HepG2 (cell line): ENCODE data around the gene ARHGEF16. TPM values are rescaled to one million over a fixed set of nuclear protein-coding genes. Genes with fewer than 3 reads are reported as not detected.

Experiments
- BORCS8-MEF2B ChIP-seq: sonication (generic); formaldehyde crosslinking; IDR thresholded peaks from 2 replicates; pipeline ENCODE4 v1.8.0; 2022; ENCODE audit warnings: mild to moderate bottlenecking, missing genetic modification reagents
- CCDC6 ChIP-seq: sonication (generic); formaldehyde crosslinking; IDR thresholded peaks from 2 replicates; pipeline ENCODE4 v1.8.1; 2022; ENCODE audit warnings: mild to moderate bottlenecking, missing genetic modification reagents, moderate library complexity
- HMGA1 ChIP-seq: sonication (generic); formaldehyde crosslinking; conservative IDR thresholded peaks from 2 replicates; pipeline ENCODE4 v1.4.0; 2020; ENCODE audit warnings: missing genetic modification reagents
- MBD4 ChIP-seq: IDR thresholded peaks from 2 replicates; pipeline ENCODE4 v1.6.1; 2012; ENCODE audit warnings: low read length, inconsistent platforms, borderline replicate concordance
- NFE2L2 ChIP-seq: fragments of 150-350 bp; IDR thresholded peaks from 2 replicates; pipeline ENCODE4 v1.6.1; 2014; ENCODE audit warnings: low read length
- RARA ChIP-seq: IDR thresholded peaks from 2 replicates; pipeline ENCODE4 v1.6.1; 2016; ENCODE audit warnings: missing genetic modification reagents, missing compliant biosample characterization
- SMAD3 ChIP-seq: sonication (generic); formaldehyde crosslinking; IDR thresholded peaks from 2 replicates; pipeline ENCODE4 v1.4.0; 2020; ENCODE audit warnings: missing genetic modification reagents
- SRF ChIP-seq: IDR thresholded peaks from 2 replicates; pipeline ENCODE4 v1.6.1; 2011; ENCODE audit warnings: mild to moderate bottlenecking, low read depth, low read length, moderate library complexity
- ZBTB38 ChIP-seq: sonication (generic); formaldehyde crosslinking; IDR thresholded peaks from 2 replicates; pipeline ENCODE4 v1.5.1; 2020; ENCODE audit warnings: mild to moderate bottlenecking, missing genetic modification reagents
- ZNF101 ChIP-seq: sonication (generic); formaldehyde crosslinking; IDR thresholded peaks from 2 replicates; pipeline ENCODE4 v1.4.0; 2020; ENCODE audit warnings: mild to moderate bottlenecking, low read depth, missing genetic modification reagents, borderline replicate concordance
- ZNF274 ChIP-seq: sonication (generic); formaldehyde crosslinking; IDR thresholded peaks from 2 replicates; pipeline ENCODE4 v1.5.1; 2020; ENCODE audit warnings: mild to moderate bottlenecking, missing genetic modification reagents
- ZNF329 ChIP-seq: sonication (generic); formaldehyde crosslinking; IDR thresholded peaks from 2 replicates; pipeline ENCODE4 v1.9.0; 2021; ENCODE audit warnings: low read depth, mild to moderate bottlenecking, missing genetic modification reagents
- ZNF501 ChIP-seq: sonication (generic); formaldehyde crosslinking; IDR thresholded peaks from 2 replicates; pipeline ENCODE4 v1.5.1; 2020; ENCODE audit warnings: mild to moderate bottlenecking, moderate library complexity, missing genetic modification reagents
- ZNF687 ChIP-seq: sonication (generic); formaldehyde crosslinking; IDR thresholded peaks from 2 replicates; pipeline ENCODE4 v1.5.1; 2020; ENCODE audit warnings: mild to moderate bottlenecking, missing genetic modification reagents, moderate library complexity
- ZNF761 ChIP-seq: sonication (generic); formaldehyde crosslinking; conservative IDR thresholded peaks from 2 replicates; pipeline ENCODE4 v1.4.0; 2020; ENCODE audit warnings: mild to moderate bottlenecking, missing genetic modification reagents
- ZNF790 ChIP-seq: sonication (generic); formaldehyde crosslinking; IDR thresholded peaks from 2 replicates; pipeline ENCODE4 v1.8.0; 2022; ENCODE audit warnings: missing genetic modification reagents, mild to moderate bottlenecking, borderline replicate concordance
- polyA plus RNA-seq, 8 experiments: library from polyadenylated mRNA; depleted of rRNA in 3 of 8; stranded (reverse) in 7 of 8; unstranded in 1 of 8; fragments of >200 nt; fragmentation: Illumina TruSeq in 4 of 8; extraction: Trizol in 4 of 8; gene quantifications; 2 replicates each; pipeline versions ENCODE4 v1.2.1 to v1.2.3, GENCODE V29; 2011 to 2016; ENCODE audit warnings: low read depth in 4 of 8, missing spikeins in 1 of 8, mixed read lengths in 1 of 8; ENCODE audit not compliant: insufficient read depth in 1 of 8
- total RNA-seq, 5 experiments: library from RNA; depleted of rRNA; stranded (reverse); fragments of >200 nt; fragmentation: Illumina TruSeq; extraction: Trizol; gene quantifications; 2 replicates each; pipeline ENCODE4 v1.2.3, GENCODE V29; 2016; ENCODE audit warnings: low read depth in 1 of 5
- TF ChIP-seq, protein P1 (sequence below): fragments of 450-650 bp; IDR thresholded peaks from 2 replicates; pipeline ENCODE4 v1.6.1; 2016
- TF ChIP-seq, protein P2 (sequence below): IDR thresholded peaks from 2 replicates; pipeline ENCODE4 v1.6.1; 2016
- TF ChIP-seq, protein P3 (sequence below): sonication (generic); formaldehyde crosslinking; IDR thresholded peaks from 2 replicates; pipeline ENCODE4 v1.9.0; 2022; ENCODE audit warnings: missing genetic modification reagents, mild to moderate bottlenecking, borderline replicate concordance

Gene ARHGEF16
- total and polyA plus RNA-seq, 2 of the 13 experiments (the other 11 are each of a cell fraction or from before 2014, with no cell fraction given) = 20.3 to 39.9 TPM

- TF ChIP-seq RARA (CRISPR knock-in tag) (0 out of 2 replicates have a peak, but pooled peaks have one; percentile 5), ZBTB38 (peak; percentile 34; the same call in 1 of the 2 replicates), ZNF329 (CRISPR knock-in tag) (no peak), ZNF761 (CRISPR knock-in tag) (no peak), ZNF274 (0 out of 2 replicates have a peak, but pooled peaks have one; percentile 22), SRF (no peak), ZNF501 (CRISPR knock-in tag) (0 out of 2 replicates have a peak, but pooled peaks have one; percentile 20), ZNF687 (peak; percentile 90; the same call in 1 of the 2 replicates), CCDC6 (CRISPR knock-in tag) (no peak), ZNF101 (CRISPR knock-in tag) (no peak), BORCS8-MEF2B (no peak), NFE2L2 (no peak), MBD4 (no peak), ZNF790 (CRISPR knock-in tag) (no peak), SMAD3 (CRISPR knock-in tag) (no peak), HMGA1 (CRISPR knock-in tag) (no peak)
- TF ChIP-seq, protein P1, sequence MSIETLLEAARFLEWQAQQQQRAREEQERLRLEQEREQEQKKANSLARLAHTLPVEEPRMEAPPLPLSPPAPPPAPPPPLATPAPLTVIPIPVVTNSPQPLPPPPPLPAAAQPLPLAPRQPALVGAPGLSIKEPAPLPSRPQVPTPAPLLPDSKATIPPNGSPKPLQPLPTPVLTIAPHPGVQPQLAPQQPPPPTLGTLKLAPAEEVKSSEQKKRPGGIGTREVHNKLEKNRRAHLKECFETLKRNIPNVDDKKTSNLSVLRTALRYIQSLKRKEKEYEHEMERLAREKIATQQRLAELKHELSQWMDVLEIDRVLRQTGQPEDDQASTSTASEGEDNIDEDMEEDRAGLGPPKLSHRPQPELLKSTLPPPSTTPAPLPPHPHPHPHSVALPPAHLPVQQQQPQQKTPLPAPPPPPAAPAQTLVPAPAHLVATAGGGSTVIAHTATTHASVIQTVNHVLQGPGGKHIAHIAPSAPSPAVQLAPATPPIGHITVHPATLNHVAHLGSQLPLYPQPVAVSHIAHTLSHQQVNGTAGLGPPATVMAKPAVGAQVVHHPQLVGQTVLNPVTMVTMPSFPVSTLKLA = peak; percentile 59
- TF ChIP-seq, protein P2, sequence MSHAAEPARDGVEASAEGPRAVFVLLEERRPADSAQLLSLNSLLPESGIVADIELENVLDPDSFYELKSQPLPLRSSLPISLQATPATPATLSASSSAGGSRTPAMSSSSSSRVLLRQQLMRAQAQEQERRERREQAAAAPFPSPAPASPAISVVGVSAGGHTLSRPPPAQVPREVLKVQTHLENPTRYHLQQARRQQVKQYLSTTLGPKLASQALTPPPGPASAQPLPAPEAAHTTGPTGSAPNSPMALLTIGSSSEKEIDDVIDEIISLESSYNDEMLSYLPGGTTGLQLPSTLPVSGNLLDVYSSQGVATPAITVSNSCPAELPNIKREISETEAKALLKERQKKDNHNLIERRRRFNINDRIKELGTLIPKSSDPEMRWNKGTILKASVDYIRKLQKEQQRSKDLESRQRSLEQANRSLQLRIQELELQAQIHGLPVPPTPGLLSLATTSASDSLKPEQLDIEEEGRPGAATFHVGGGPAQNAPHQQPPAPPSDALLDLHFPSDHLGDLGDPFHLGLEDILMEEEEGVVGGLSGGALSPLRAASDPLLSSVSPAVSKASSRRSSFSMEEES = no peak
- TF ChIP-seq, protein P3, sequence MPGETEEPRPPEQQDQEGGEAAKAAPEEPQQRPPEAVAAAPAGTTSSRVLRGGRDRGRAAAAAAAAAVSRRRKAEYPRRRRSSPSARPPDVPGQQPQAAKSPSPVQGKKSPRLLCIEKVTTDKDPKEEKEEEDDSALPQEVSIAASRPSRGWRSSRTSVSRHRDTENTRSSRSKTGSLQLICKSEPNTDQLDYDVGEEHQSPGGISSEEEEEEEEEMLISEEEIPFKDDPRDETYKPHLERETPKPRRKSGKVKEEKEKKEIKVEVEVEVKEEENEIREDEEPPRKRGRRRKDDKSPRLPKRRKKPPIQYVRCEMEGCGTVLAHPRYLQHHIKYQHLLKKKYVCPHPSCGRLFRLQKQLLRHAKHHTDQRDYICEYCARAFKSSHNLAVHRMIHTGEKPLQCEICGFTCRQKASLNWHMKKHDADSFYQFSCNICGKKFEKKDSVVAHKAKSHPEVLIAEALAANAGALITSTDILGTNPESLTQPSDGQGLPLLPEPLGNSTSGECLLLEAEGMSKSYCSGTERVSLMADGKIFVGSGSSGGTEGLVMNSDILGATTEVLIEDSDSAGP (CRISPR knock-in tag) = no peak
Observed at GRCh38 chr1:3479511-3480368, 25.3 kb downstream of the ARHGEF16 start (continued).
